GM21528 (cell line): ENCODE data around the gene NPBWR2.

Experiments used
- ATAC-seq: cut with Tn5 transposase; IDR thresholded peaks from one replicate; pipeline ENCODE4 v1.9.1; 2021; ENCODE audit warnings: mild to moderate bottlenecking, moderate library complexity; ENCODE audit not compliant: unreplicated experiment, low FRiP score

NPBWR2 gene

GRCh38 chr20:64076061-64076997 is 31.0 kb downstream of the NPBWR2 start:
- no peak for ATAC-seq

GRCh38 chr20:64075556-64075955 is 31.8 kb downstream of the NPBWR2 start:
- no peak for ATAC-seq

GRCh38 chr20:64074963-64075362 is 32.4 kb downstream of the NPBWR2 start:
- ATAC-seq = no peak

GRCh38 chr20:64074184-64074789 is 33.1 kb downstream of the NPBWR2 start:
- ATAC-seq = no peak

DNA sequence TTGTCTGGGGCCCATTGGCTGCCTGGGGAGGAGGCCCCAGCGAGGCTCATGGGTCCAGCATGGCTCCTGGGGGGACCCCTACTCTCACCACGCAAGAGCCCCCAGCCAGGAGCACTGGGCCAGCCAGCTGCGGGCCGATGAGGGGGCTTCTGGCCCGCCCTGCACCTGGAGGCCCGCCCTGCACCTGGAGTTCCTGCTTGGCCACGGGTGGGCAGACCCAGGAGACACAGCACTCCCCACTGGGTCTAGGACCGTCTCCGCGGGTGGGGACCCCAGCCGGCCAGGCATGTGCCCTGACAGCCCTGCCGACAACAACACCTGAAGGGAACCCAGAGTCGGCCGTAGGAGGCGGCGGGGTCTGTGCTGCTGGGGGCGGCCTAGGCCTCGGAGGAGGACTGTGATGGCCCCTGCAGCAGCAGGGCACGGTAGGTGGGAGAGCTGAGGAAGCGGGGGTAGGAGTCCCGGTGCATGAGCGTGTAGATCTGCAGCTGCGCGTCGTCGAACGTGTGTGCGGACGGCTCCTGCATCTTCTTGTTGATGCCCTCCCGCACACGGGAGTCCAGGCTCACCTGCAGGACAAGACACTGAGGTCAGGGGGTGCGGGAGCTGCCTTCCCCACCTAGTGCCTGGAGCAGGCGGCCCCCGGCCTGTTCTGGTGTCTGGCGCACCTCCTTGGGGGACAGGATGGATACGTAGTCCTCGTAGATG is 33.7 kb downstream of the NPBWR2 start:
- no peak for ATAC-seq

GRCh38 chr20:64072498-64073063 is 34.8 kb downstream of the NPBWR2 start:
- ATAC-seq = no peak

GRCh38 chr20:64071341-64072332 is 35.7 kb downstream of the NPBWR2 start:
- no peak for ATAC-seq

GRCh38 chr20:64070244-64070993 is 36.9 kb downstream of the NPBWR2 start:
- no peak for ATAC-seq

DNA sequence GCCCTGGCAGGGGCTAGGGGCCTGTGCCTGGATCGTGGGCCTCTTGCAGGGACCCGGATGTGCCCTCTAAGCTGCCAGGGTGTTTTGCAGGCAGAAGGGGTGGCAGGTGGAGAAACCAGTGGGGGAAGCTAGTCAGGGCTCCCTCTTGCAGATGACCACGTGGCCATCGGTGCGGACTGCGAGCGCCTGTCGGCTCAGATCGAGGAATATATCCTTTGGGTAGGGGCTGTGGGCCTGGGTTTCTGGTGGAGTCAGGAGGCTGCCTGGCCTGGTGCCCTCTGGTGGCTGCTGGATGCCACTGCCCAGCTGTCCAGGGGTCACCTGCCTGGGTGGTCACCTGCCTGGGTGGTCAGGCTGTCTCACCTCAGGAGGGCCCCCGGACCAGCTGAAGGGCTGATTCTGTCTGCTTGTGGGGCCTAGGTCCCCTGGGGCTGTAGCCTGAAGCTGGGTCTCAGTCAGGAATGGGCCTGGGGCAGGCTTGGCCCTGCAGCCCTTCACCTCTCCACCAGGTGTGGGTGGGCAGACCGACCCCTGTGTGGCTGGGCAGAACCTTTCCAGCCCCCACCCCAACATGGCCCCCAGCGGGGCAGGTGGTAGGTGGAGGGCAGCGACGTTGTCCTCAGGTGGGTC is 37.6 kb downstream of the NPBWR2 start:
- no peak for ATAC-seq

DNA sequence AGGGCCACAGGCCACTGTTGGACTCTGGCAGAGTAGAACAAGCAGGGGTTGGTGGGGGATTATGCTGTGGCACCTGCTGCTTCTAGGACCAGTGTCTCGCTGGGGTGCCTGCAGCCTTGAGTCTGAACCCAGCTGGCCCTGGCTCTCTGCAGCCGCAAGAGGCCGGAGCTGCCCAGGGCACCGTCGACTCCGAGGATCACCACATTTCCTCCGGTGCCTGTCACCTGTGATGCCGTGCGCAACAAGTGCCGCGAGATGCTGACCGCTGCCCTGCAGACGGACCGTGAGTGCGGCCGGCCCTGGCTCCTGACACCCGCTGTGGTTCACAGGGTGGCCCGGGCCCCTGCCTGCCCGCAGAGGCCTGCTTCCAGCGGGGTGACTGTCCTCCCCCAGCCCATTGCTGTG is 38.2 kb downstream of the NPBWR2 start:
- no peak for ATAC-seq

DNA sequence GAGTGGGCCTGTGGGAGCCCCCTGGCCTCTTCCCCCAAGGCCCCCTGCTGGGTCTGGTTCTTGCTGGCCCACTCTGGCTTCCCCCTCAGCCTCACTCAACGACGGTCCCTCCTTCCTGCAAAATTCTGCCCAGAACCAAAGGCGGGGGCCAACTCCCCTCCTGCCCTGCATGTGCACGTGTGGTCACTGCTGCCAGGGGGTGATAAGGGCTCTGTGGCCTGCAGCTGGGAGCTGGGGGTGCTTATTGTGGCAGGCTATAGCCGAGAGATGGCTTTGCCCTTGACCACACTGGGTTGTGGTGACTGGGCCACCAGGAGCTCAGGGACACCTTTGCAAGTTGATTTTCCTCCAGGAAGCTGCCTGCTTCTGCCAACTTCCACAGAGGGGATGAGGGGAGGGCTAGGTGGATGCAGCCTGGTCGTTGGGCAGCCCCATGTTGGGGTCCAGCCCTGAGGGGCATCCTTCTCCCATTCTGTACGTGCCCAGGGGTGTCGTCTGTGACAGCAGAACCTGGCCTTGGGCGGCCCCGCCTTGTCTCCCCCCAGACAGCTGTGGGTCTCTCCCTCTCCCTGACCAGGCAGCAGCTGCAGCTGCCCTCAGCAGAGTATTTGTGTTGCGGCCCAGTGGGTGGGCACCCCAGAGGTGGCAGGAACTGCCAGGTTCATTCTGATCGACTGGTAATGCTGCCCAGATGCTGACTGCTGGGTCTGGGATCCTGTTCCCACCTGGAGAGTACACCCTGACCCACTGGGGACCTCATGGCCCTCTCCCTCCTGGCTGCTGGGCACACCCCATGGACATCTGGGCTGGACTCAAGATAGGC is 38.8 kb downstream of the NPBWR2 start:
- no peak for ATAC-seq

DNA sequence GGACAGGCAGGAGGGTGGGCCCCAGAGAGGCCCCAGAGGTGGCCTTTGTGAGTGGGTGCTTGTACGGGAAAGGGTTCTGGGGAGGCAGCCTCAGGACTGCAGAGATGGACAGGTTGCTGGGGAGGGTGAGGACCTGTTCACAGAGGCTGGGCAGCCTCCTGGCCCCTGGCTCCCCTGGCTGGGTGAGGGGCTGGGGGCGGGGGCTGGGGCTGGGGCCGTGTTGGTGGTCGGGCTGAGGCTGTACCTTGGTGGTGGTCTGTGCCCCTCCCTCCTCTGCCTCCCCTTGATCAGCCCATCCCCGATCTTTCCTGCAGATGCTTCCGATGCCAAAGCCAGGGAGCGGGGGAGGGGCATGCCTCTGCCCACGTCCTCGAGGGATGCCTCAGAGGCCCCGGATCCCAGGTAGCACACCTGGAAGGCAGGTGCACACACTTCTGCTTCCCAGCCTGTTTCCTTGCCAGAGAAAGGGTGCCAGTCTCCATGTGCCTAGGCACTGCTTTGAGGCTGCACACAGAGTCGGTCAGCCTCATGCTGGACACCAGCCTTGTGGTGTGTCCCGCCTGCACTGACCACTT is 39.5 kb downstream of the NPBWR2 start:
- ATAC-seq = no peak

- ATAC-seq = no peak
Observed at GRCh38 chr20:64067005-64067632, 40.2 kb downstream of the NPBWR2 start.

- no peak for ATAC-seq
Observed at GRCh38 chr20:64065974-64066343, 41.4 kb downstream of the NPBWR2 start.

DNA sequence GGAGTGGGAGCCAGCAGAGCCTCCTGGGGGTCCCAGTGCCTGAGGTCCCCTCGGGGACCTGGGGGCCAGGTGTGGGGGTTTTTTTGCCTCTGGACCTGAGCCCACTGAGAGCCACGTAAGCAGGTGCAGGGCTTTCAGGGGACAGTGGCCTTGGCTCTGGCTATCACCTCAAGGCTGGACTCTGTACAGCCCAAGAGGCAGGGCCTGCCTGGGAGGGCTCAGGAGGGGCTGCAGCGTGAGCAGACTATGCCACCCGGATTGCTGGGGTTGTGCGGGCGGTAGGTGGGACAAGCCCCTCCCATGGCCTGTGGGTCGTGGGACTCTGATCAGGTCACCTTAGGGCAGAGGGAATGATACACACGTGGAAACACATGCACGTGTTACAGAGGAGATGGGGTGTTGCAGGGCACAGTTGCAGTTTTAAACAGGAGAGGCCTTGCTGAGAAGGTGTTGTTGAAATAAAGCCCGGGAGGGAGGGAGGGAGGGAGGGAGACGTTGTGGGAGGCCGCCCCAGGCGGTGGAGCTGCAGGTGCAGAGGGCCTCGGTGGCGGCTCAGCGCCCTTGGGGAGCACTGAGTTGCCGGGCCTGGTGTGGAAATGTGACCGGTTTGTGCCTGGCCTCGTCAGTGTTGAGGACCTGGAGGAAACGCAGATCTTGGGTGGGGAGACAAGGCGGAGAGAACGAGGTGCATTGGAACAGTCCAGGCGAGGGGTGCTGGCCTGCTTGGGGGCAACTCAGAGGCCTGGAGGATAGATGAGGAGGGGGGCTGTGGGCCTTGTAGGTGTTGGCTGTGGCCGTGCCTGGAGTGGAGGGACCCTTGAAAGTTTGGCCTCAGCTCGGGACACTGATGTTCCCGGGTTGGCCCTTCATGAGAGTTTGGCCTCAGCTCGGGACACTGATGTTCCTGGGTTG is 42.0 kb downstream of the NPBWR2 start:
- no peak for ATAC-seq

GRCh38 chr20:64064145-64064698 is 43.1 kb downstream of the NPBWR2 start:
- no peak for ATAC-seq
